Keratinocyte (primary cell): ENCODE results near the gene STK11IP. TPM values are rescaled to one million over a fixed set of nuclear protein-coding genes. Genes with fewer than 3 reads are reported as not detected.

Source experiments
- DNase-seq: peaks from one replicate; pipeline ENCODE4 v3.0.0-alpha.2; 2011; ENCODE audit warnings: low read depth, missing footprints, low spot score
- FAIRE-seq: peaks from 2 replicates; lab custom pipeline; 2011; peaks lifted over from hg19 to GRCh38; lab: Jason Lieb, UNC
- H2AFZ ChIP-seq: 2 replicates; pipeline ENCODE4 v1.6.0; 2012; ENCODE audit warnings: low read length, control low read depth, inconsistent platforms; ENCODE audit not compliant: control insufficient read depth
- H3K27ac ChIP-seq: 2 replicates; pipeline ENCODE4 v1.5.1; 2011; ENCODE audit warnings: low read length; ENCODE audit not compliant: control insufficient read depth, insufficient read depth
- H3K27me3 ChIP-seq: 3 replicates; pipeline ENCODE4 v1.6.0; 2011; ENCODE audit warnings: low read length; ENCODE audit not compliant: control insufficient read depth, insufficient read depth; ENCODE audit errors: extremely low read depth
- H3K36me3 ChIP-seq, 2 experiments: 2 replicates in 1 of 2; 3 replicates in 1 of 2; pipeline ENCODE4 v1.5.1; 2011; ENCODE audit warnings: low read length in 2 of 2, mild to moderate bottlenecking in 1 of 2; ENCODE audit not compliant: control insufficient read depth in 2 of 2, insufficient read depth in 2 of 2; ENCODE audit errors: extremely low read depth in 1 of 2
- H3K4me1 ChIP-seq: 3 replicates; pipeline ENCODE4 v1.5.1; 2011; ENCODE audit warnings: low read length; ENCODE audit not compliant: control insufficient read depth, insufficient read depth; ENCODE audit errors: extremely low read depth
- H3K4me2 ChIP-seq: 3 replicates; pipeline ENCODE4 v1.6.0; 2011; ENCODE audit warnings: low read depth, low read length; ENCODE audit not compliant: control insufficient read depth, insufficient read depth; ENCODE audit errors: extremely low read depth
- H3K4me3 ChIP-seq, 3 experiments: fragments of 200-600 bp in 1 of 3; sonication (generic) in 1 of 3; 2 replicates in 2 of 3; 3 replicates in 1 of 3; pipeline ENCODE4 v1.5.1; 2011 to 2016; ENCODE audit warnings: low read length in 3 of 3, mild to moderate bottlenecking in 3 of 3, control low read depth in 2 of 3, inconsistent platforms in 1 of 3, low read depth in 1 of 3, mixed read lengths in 1 of 3, mixed run types in 1 of 3, moderate library complexity in 1 of 3; ENCODE audit not compliant: control insufficient read depth in 2 of 3, insufficient read depth in 2 of 3; ENCODE audit errors: extremely low read depth in 1 of 3
- H3K79me2 ChIP-seq: 2 replicates; pipeline ENCODE4 v1.6.0; 2012; ENCODE audit warnings: low read length; ENCODE audit not compliant: control insufficient read depth, insufficient read depth
- H3K9ac ChIP-seq: 3 replicates; pipeline ENCODE4 v1.6.0; 2011; ENCODE audit warnings: low read length; ENCODE audit not compliant: control insufficient read depth, insufficient read depth; ENCODE audit errors: extremely low read depth
- H3K9me1 ChIP-seq: 3 replicates; pipeline ENCODE4 v1.6.0; 2011; ENCODE audit warnings: low read length; ENCODE audit not compliant: control insufficient read depth, insufficient read depth; ENCODE audit errors: extremely low read depth
- H3K9me3 ChIP-seq: 2 replicates; pipeline ENCODE4 v1.5.1; 2012; ENCODE audit warnings: low read depth, low read length; ENCODE audit not compliant: control insufficient read depth
- H4K20me1 ChIP-seq: 3 replicates; pipeline ENCODE4 v1.6.0; 2011; ENCODE audit warnings: low read length; ENCODE audit not compliant: control insufficient read depth, insufficient read depth; ENCODE audit errors: extremely low read depth
- EZH2 ChIP-seq: IDR thresholded peaks from one replicate; pipeline ENCODE4 v1.6.1; 2012; ENCODE audit warnings: inconsistent platforms, mild to moderate bottlenecking, low read length, moderate library complexity
- dilution Hi-C: fragments of 300-500 bp; cut with MboI; formaldehyde crosslinking; loops from one replicate; pipeline ENCODE4 v1.7.0; 2020; ENCODE audit warnings: low sequenced_read_pairs; ENCODE audit not compliant: extremely low pct_ligation_motif_present
- polyA plus RNA-seq, 5 experiments: library from polyadenylated mRNA; depleted of rRNA in 3 of 5; stranded (reverse) in 3 of 5; stranded (forward) in 1 of 5; unstranded in 1 of 5; fragments of >200 nt; gene quantifications; 1 replicate in 1 of 5; 2 replicates in 3 of 5; 3 replicates in 1 of 5; pipeline versions ENCODE4 v1.2.1 to v1.2.3, GENCODE V29; 2011 to 2012; ENCODE audit warnings: missing spikeins in 2 of 5, low read depth in 1 of 5, low replicate concordance in 1 of 5
- TF ChIP-seq, protein P1 (sequence below), 3 experiments: IDR thresholded peaks in 1 of 3; conservative IDR thresholded peaks in 1 of 3; optimal IDR thresholded peaks in 1 of 3; 2 replicates in 2 of 3; 3 replicates in 1 of 3; pipeline versions ENCODE3 to v1.5.1; 2011; ENCODE audit warnings: low read length in 3 of 3, mild to moderate bottlenecking in 3 of 3, moderate library complexity in 2 of 3, control low read depth in 1 of 3, inconsistent platforms in 1 of 3; ENCODE audit not compliant: insufficient read depth in 2 of 3; ENCODE audit errors: extremely low read depth in 1 of 3

The STK11IP gene
- polyA plus RNA-seq, 1 donor (not counting 4 experiments of a cell fraction or from before 2014, with no cell fraction given) = 10.0 TPM

DNA sequence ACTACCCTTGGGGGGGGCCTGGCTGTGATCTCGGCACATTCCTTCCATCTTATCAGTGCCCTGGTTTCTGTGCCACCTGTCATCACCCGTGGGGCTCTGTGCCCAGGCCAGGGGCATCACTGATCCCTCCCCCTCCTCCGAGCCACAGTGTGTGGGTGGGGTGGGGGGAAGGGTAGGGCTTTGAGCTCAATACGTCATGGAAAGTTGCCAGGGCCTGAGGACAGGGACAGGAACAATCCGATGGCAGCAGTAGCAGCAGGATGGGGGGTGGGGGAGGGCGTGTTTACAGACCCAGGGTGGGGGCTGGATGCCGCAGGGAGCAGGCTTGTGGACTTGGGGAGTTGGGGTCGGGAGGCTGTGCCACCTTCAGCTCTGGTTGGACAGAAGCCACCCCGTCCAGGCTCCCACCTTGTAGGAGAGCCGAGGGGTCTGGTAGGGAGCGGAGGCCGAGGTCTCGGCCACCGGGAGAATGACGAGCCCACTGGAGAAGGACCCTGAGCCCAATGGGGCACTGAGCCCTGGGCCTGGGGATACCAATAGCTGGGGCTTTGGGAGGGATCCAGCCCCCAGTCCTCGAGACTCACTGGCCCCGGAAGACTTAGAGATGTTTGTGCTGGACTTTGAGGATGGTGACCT, 33.2 kb downstream of the STK11IP start:
- no peaks in the 10 kb centered on the region for H3K27me3 ChIP-seq
- peaks cover 10 to 20% of the 10 kb centered on the region in 2 experiments for H3K36me3 ChIP-seq
- no peak overlapping the region for H3K4me3 ChIP-seq
- dilution Hi-C loops = no loop called here
- no peak overlapping the region for H3K27ac ChIP-seq
- H3K4me2 ChIP-seq = no peak overlapping the region
- H3K79me2 ChIP-seq = peaks cover 2% of the 10 kb centered on the region
- H3K9me1 ChIP-seq = no peaks in the 10 kb centered on the region
- no peaks in the 10 kb centered on the region for H4K20me1 ChIP-seq
- H2AFZ ChIP-seq = no peak overlapping the region
- FAIRE-seq = no peak
- no peaks in the 10 kb centered on the region for H3K9me3 ChIP-seq
- H3K4me1 ChIP-seq = peaks cover 8% of the 10 kb centered on the region
- TF ChIP-seq EZH2 = no peak
- TF ChIP-seq, protein P1, sequence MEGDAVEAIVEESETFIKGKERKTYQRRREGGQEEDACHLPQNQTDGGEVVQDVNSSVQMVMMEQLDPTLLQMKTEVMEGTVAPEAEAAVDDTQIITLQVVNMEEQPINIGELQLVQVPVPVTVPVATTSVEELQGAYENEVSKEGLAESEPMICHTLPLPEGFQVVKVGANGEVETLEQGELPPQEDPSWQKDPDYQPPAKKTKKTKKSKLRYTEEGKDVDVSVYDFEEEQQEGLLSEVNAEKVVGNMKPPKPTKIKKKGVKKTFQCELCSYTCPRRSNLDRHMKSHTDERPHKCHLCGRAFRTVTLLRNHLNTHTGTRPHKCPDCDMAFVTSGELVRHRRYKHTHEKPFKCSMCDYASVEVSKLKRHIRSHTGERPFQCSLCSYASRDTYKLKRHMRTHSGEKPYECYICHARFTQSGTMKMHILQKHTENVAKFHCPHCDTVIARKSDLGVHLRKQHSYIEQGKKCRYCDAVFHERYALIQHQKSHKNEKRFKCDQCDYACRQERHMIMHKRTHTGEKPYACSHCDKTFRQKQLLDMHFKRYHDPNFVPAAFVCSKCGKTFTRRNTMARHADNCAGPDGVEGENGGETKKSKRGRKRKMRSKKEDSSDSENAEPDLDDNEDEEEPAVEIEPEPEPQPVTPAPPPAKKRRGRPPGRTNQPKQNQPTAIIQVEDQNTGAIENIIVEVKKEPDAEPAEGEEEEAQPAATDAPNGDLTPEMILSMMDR (optimal IDR thresholded peaks at IDR 0.05 in 1 of 3, IDR thresholded peaks at IDR 0.05 in 1 of 3, conservative IDR thresholded peaks at IDR 0.05 in 1 of 3; ENCODE audit: extremely low read depth in 1 of 3, insufficient read depth in 2 of 3, low read length in 3 of 3) = no peak
- H3K9ac ChIP-seq = no peak overlapping the region
- no peak for DNase-seq

DNA sequence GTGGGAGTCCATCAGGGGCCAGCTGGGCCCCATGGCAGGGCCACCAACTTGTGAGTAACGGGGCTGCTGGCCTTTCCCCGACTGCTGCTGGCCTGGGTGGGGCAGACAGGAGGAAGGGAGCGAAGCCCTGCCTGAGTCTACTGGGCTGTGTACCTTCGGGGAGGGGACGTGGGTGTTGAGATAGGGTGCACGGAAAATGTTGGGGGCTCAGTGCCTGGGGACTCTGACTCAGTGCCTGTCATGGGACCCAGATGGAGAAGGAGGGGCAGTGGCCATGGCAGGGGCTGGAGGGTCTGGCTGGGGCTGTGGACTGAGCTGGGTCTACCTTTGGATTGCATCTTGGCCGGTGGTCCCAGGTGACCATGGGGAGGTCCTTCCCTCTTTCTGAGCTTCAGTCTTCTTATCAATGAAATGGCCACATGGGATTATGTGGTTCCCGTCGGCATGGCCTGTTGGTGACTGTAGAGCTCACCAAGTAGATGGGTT, 33.8 kb downstream of the STK11IP start:
- TF ChIP-seq, protein P1 (optimal IDR thresholded peaks at IDR 0.05 in 1 of 3, IDR thresholded peaks at IDR 0.05 in 1 of 3, conservative IDR thresholded peaks at IDR 0.05 in 1 of 3; ENCODE audit: extremely low read depth in 1 of 3, insufficient read depth in 2 of 3, low read length in 3 of 3) = no peak
- TF ChIP-seq EZH2 = no peak
- Histone ChIP-seq H3K9ac (no peak overlapping the region), H3K27me3 (no peaks in the 10 kb centered on the region), H3K36me3 (peaks cover 12 to 20% of the 10 kb centered on the region in 2 experiments), H3K4me2 (no peak overlapping the region), H3K9me1 (no peaks in the 10 kb centered on the region), H3K4me3 (no peak overlapping the region), H3K9me3 (no peaks in the 10 kb centered on the region), H3K27ac (no peak overlapping the region), H4K20me1 (no peaks in the 10 kb centered on the region), H2AFZ (no peak overlapping the region), H3K4me1 (peaks cover 8% of the 10 kb centered on the region), H3K79me2 (peaks cover 2% of the 10 kb centered on the region)
- dilution Hi-C loops = no loop called here
- DNase-seq (no peak), FAIRE-seq (no peak)
